SK-N-SH (cell line): ENCODE data around the gene PEBP1. TPM values are rescaled to one million over a fixed set of nuclear protein-coding genes. Genes with fewer than 3 reads are reported as not detected.
A peak's percentile ranks its signal among the peaks of the same experiment; 100 is the strongest.

Experiments
- CTCF ChIA-PET: fragments of 300-600, 350-600 bp; formaldehyde crosslinking; extraction: SDS; loops from one replicate; lab custom pipeline; 2021; lab: Yijun Ruan, JAX
- POLR2A ChIA-PET: fragments of 350-600 bp; sonication (Branson Sonifier 250); formaldehyde crosslinking; extraction: SDS; loops from one replicate; lab custom pipeline; 2020; ENCODE audit warnings: antibody characterized with exemption, inconsistent platforms; lab: Yijun Ruan, JAX
- DNase-seq: peaks from one replicate; pipeline ENCODE4 v3.0.0; 2012
- H2AFZ ChIP-seq: fragments of 200-600 bp; sonication (generic); 2 replicates; pipeline ENCODE4 v1.8.1; 2016; ENCODE audit warnings: antibody characterized with exemption, mild to moderate bottlenecking, low read depth
- H3F3A ChIP-seq: fragments of 200-600 bp; sonication (generic); replicated peaks from 2 replicates; pipeline ENCODE3; 2016; ENCODE audit warnings: antibody characterized with exemption, mild to moderate bottlenecking; ENCODE audit not compliant: insufficient read depth
- H3K27ac ChIP-seq, 2 experiments: fragments of 200-500 bp in 1 of 2; fragments of 200-600 bp in 1 of 2; sonication (Bioruptor generic) in 1 of 2; sonication (generic), shearing (Covaris generic) in 1 of 2; 2 replicates each; pipeline versions ENCODE4 v1.5.1 to v1.6.1; 2014 to 2016; ENCODE audit warnings: low read depth in 2 of 2, inconsistent platforms in 1 of 2, low read length in 1 of 2, mild to moderate bottlenecking in 1 of 2, mixed read lengths in 1 of 2
- H3K27me3 ChIP-seq: fragments of 200-600 bp; sonication (generic), shearing (Covaris generic); 2 replicates; pipeline ENCODE4 v1.6.1; 2016; ENCODE audit warnings: mixed run types; ENCODE audit not compliant: insufficient read depth
- H3K36me3 ChIP-seq, 2 experiments: fragments of 200-500 bp in 1 of 2; fragments of 200-600 bp in 1 of 2; sonication (Bioruptor generic) in 1 of 2; sonication (generic) in 1 of 2; replicated peaks in 1 of 2; 2 replicates each; pipeline versions ENCODE3 to v1.5.1; 2014 to 2016; ENCODE audit warnings: low read length in 1 of 2, mild to moderate bottlenecking in 1 of 2; ENCODE audit not compliant: insufficient read depth in 2 of 2, control insufficient read depth in 1 of 2
- H3K4me1 ChIP-seq, 2 experiments: fragments of 200-500 bp in 1 of 2; fragments of 200-600 bp in 1 of 2; sonication (Bioruptor generic) in 1 of 2; sonication (generic), shearing (Covaris generic) in 1 of 2; 2 replicates each; pipeline versions ENCODE4 v1.5.1 to v1.6.1; 2014 to 2016; ENCODE audit warnings: low read depth in 1 of 2, low read length in 1 of 2, mixed run types in 1 of 2; ENCODE audit not compliant: insufficient read depth in 2 of 2, control insufficient read depth in 1 of 2
- H3K4me2 ChIP-seq: fragments of 200-600 bp; sonication (generic), shearing (Covaris generic); 2 replicates; pipeline ENCODE4 v1.6.1; 2017; ENCODE audit warnings: mixed run types
- H3K4me3 ChIP-seq, 2 experiments: fragments of 200-500 bp in 1 of 2; fragments of 200-600 bp in 1 of 2; sonication (Bioruptor generic) in 1 of 2; sonication (generic), shearing (Covaris generic) in 1 of 2; 2 replicates each; pipeline versions ENCODE4 v1.5.1 to v1.8.1; 2014 to 2016; ENCODE audit warnings: low read depth in 2 of 2, inconsistent platforms in 1 of 2, low read length in 1 of 2, mild to moderate bottlenecking in 1 of 2, mixed read lengths in 1 of 2, moderate library complexity in 1 of 2
- H3K79me2 ChIP-seq: fragments of 200-600 bp; sonication (generic); 2 replicates; pipeline ENCODE4 v1.8.1; 2017; ENCODE audit warnings: mild to moderate bottlenecking; ENCODE audit not compliant: insufficient read depth
- H3K9ac ChIP-seq: fragments of 200-600 bp; sonication (generic); 2 replicates; pipeline ENCODE4 v1.6.1; 2017; ENCODE audit warnings: mixed run types
- H3K9me2 ChIP-seq: fragments of 200-600 bp; sonication (generic); 2 replicates; pipeline ENCODE4 v1.6.1; 2017; ENCODE audit warnings: mixed run types
- H3K9me3 ChIP-seq: fragments of 200-600 bp; sonication (generic); 2 replicates; pipeline ENCODE4 v1.6.1; 2017; ENCODE audit warnings: mixed run types, mild to moderate bottlenecking, moderate library complexity
- H4K20me1 ChIP-seq: fragments of 200-600 bp; sonication (generic); 2 replicates; pipeline ENCODE4 v1.6.1; 2017; ENCODE audit warnings: mild to moderate bottlenecking, mixed run types; ENCODE audit not compliant: insufficient read depth
- EP300 ChIP-seq, 2 experiments: IDR thresholded peaks; 2 replicates each; pipeline versions ENCODE4 v1.4.0 to v1.6.1; 2012; ENCODE audit warnings: borderline replicate concordance in 1 of 2, low read depth in 1 of 2, low read length in 1 of 2
- GABPA ChIP-seq: IDR thresholded peaks from 2 replicates; pipeline ENCODE4 v1.4.0; 2012; ENCODE audit warnings: low read depth, mild to moderate bottlenecking
- POLR2AphosphoS5 ChIP-seq: IDR thresholded peaks from 2 replicates; pipeline ENCODE4 v1.6.1; 2012; ENCODE audit warnings: low read depth, low read length
- RAD21 ChIP-seq: IDR thresholded peaks from 2 replicates; pipeline ENCODE4 v1.6.1; 2012; ENCODE audit warnings: mild to moderate bottlenecking, low read length
- SIN3A ChIP-seq: IDR thresholded peaks from 2 replicates; pipeline ENCODE4 v1.6.1; 2012; ENCODE audit warnings: low read depth, mild to moderate bottlenecking, low read length, moderate library complexity, borderline replicate concordance
- SMC3 ChIP-seq: IDR thresholded peaks from 2 replicates; pipeline ENCODE4 v1.6.1; 2012; ENCODE audit warnings: low read depth, low read length, improper control_type of control experiment
- TAF1 ChIP-seq: IDR thresholded peaks from 2 replicates; pipeline ENCODE4 v1.6.1; 2012; ENCODE audit warnings: low read depth, mild to moderate bottlenecking, low read length, moderate library complexity, borderline replicate concordance
- WGBS: methylation state at CpG from one replicate; pipeline ENCODE4 v1.1.6; 2017; ENCODE audit warnings: low lambda C conversion rate; 5-methylcytosine and 5-hydroxymethylcytosine counted together
- polyA plus RNA-seq, 3 experiments: library from polyadenylated mRNA; depleted of rRNA; stranded (reverse); fragments of >200 nt; gene quantifications; 2 replicates each; pipeline ENCODE4 v1.2.3, GENCODE V29; 2012
- TF ChIP-seq, protein P1 (sequence below): fragments of 200-600 bp; sonication (generic); IDR thresholded peaks from 2 replicates; pipeline ENCODE4 v1.6.1; 2017; ENCODE audit warnings: antibody characterized with exemption, mild to moderate bottlenecking, moderate library complexity
- TF ChIP-seq, protein P2 (sequence below): fragments of 150-350 bp; IDR thresholded peaks from 2 replicates; pipeline ENCODE4 v1.6.1; 2016; ENCODE audit warnings: mild to moderate bottlenecking, low read depth, low read length
- TF ChIP-seq, protein P3 (sequence below): IDR thresholded peaks from 2 replicates; pipeline ENCODE4 v1.6.1; 2012; ENCODE audit warnings: mild to moderate bottlenecking, low read depth, low read length, moderate library complexity
- TF ChIP-seq, protein P4 (sequence below): IDR thresholded peaks from 2 replicates; pipeline ENCODE4 v1.4.0; 2012; ENCODE audit warnings: low read depth
- TF ChIP-seq, protein P5 (sequence below): IDR thresholded peaks from 2 replicates; pipeline ENCODE4 v1.4.0; 2012; ENCODE audit warnings: low read depth, borderline replicate concordance

Gene PEBP1
- polyA plus RNA-seq, 1 of the 3 experiments (the other 2 are of a cell fraction): 219 TPM

DNA sequence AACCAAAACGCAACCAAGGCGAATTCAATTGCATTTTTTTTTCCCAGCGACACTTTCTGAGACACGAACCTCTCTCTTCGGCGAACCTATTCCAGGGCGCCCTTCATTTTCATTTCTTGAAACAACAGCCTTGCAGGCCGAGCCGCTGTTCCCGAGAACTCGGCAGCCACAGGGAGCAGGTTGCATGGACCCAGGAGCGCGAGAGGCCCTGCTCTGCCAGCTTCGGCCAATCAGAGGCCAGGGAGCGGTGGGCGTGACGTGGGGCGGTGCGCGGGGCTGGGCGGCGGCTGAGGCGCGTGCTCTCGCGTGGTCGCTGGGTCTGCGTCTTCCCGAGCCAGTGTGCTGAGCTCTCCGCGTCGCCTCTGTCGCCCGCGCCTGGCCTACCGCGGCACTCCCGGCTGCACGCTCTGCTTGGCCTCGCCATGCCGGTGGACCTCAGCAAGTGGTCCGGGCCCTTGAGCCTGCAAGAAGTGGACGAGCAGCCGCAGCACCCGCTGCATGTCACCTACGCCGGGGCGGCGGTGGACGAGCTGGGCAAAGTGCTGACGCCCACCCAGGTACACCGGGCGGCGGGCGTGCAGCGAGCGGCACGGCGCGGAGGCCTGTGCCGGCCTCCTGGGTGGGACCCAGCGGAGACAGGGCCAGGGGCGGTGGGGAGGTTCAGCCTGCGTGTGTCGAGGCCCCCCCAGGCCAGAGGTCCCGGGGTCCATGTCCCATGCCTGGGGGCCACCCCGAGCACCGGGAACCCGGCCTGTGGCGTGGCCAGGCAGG is at the start of gene PEBP1 (continued):
- TF ChIP-seq, protein P1, sequence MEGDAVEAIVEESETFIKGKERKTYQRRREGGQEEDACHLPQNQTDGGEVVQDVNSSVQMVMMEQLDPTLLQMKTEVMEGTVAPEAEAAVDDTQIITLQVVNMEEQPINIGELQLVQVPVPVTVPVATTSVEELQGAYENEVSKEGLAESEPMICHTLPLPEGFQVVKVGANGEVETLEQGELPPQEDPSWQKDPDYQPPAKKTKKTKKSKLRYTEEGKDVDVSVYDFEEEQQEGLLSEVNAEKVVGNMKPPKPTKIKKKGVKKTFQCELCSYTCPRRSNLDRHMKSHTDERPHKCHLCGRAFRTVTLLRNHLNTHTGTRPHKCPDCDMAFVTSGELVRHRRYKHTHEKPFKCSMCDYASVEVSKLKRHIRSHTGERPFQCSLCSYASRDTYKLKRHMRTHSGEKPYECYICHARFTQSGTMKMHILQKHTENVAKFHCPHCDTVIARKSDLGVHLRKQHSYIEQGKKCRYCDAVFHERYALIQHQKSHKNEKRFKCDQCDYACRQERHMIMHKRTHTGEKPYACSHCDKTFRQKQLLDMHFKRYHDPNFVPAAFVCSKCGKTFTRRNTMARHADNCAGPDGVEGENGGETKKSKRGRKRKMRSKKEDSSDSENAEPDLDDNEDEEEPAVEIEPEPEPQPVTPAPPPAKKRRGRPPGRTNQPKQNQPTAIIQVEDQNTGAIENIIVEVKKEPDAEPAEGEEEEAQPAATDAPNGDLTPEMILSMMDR: no peak
- TF ChIP-seq, protein P2, sequence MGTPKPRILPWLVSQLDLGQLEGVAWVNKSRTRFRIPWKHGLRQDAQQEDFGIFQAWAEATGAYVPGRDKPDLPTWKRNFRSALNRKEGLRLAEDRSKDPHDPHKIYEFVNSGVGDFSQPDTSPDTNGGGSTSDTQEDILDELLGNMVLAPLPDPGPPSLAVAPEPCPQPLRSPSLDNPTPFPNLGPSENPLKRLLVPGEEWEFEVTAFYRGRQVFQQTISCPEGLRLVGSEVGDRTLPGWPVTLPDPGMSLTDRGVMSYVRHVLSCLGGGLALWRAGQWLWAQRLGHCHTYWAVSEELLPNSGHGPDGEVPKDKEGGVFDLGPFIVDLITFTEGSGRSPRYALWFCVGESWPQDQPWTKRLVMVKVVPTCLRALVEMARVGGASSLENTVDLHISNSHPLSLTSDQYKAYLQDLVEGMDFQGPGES: no peak
- TF ChIP-seq, protein P3, sequence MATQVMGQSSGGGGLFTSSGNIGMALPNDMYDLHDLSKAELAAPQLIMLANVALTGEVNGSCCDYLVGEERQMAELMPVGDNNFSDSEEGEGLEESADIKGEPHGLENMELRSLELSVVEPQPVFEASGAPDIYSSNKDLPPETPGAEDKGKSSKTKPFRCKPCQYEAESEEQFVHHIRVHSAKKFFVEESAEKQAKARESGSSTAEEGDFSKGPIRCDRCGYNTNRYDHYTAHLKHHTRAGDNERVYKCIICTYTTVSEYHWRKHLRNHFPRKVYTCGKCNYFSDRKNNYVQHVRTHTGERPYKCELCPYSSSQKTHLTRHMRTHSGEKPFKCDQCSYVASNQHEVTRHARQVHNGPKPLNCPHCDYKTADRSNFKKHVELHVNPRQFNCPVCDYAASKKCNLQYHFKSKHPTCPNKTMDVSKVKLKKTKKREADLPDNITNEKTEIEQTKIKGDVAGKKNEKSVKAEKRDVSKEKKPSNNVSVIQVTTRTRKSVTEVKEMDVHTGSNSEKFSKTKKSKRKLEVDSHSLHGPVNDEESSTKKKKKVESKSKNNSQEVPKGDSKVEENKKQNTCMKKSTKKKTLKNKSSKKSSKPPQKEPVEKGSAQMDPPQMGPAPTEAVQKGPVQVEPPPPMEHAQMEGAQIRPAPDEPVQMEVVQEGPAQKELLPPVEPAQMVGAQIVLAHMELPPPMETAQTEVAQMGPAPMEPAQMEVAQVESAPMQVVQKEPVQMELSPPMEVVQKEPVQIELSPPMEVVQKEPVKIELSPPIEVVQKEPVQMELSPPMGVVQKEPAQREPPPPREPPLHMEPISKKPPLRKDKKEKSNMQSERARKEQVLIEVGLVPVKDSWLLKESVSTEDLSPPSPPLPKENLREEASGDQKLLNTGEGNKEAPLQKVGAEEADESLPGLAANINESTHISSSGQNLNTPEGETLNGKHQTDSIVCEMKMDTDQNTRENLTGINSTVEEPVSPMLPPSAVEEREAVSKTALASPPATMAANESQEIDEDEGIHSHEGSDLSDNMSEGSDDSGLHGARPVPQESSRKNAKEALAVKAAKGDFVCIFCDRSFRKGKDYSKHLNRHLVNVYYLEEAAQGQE: no peak
- TF ChIP-seq SIN3A (peak; percentile 84; the same call in 1 of the 2 replicates), TAF1 (peak; percentile 83), POLR2AphosphoS5 (peak; percentile 82)
- TF ChIP-seq, all 33 proteins: peak for 12

DNA sequence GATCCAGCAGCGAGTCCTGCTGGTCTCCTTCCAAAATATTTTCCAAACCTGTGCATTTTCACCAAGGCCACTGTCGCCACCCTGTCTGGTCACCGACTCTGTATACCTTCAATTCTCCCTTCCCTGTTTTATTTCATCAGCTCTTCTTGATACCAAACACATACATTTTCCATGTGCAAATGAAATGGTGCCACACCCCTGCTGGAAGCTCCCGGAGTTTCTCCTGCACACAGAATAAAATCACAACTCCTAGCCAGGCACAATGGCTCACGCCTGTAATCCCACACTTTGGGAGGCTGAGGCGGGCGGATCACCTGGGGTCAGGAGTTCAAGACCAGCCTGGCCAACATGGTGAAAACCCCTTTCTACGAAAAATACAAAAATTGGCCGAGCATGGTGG is 46.1 kb upstream of the PEBP1 start:
- no peaks in the 10 kb centered on the region for H3K9me2 ChIP-seq
- no peak overlapping the region for H3K27ac ChIP-seq
- H3K9me3 ChIP-seq: no peaks in the 10 kb centered on the region
- H3K9ac ChIP-seq: no peak overlapping the region
- H3K36me3 ChIP-seq: peaks cover 0 to 4% of the 10 kb centered on the region in 2 experiments
- DNase-seq: no peak
- H3K4me1 ChIP-seq: no peaks in the 10 kb centered on the region
- H3K79me2 ChIP-seq: no peaks in the 10 kb centered on the region
- POLR2A ChIA-PET: no interaction called here
- H3F3A ChIP-seq: no peaks in the 10 kb centered on the region
- no peak overlapping the region for H3K4me3 ChIP-seq
- CTCF ChIA-PET: no interaction called here
- H4K20me1 ChIP-seq: no peaks in the 10 kb centered on the region
- no peaks in the 10 kb centered on the region for H3K27me3 ChIP-seq
- H3K4me2 ChIP-seq: no peak overlapping the region
- TF ChIP-seq RAD21: no peak
- TF ChIP-seq, protein P4, sequence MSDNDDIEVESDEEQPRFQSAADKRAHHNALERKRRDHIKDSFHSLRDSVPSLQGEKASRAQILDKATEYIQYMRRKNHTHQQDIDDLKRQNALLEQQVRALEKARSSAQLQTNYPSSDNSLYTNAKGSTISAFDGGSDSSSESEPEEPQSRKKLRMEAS: no peak
- TF ChIP-seq, protein P5, sequence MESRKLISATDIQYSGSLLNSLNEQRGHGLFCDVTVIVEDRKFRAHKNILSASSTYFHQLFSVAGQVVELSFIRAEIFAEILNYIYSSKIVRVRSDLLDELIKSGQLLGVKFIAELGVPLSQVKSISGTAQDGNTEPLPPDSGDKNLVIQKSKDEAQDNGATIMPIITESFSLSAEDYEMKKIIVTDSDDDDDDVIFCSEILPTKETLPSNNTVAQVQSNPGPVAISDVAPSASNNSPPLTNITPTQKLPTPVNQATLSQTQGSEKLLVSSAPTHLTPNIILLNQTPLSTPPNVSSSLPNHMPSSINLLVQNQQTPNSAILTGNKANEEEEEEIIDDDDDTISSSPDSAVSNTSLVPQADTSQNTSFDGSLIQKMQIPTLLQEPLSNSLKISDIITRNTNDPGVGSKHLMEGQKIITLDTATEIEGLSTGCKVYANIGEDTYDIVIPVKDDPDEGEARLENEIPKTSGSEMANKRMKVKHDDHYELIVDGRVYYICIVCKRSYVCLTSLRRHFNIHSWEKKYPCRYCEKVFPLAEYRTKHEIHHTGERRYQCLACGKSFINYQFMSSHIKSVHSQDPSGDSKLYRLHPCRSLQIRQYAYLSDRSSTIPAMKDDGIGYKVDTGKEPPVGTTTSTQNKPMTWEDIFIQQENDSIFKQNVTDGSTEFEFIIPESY: no peak
- TF ChIP-seq TAF1: no peak
- TF ChIP-seq EP300 (IDR thresholded peaks at IDR 0.05; ENCODE audit: borderline replicate concordance in 1 of 2, low read depth in 1 of 2, low read length in 1 of 2): no peak
- TF ChIP-seq, protein P3: no peak
- no peak for TF ChIP-seq SMC3
- no peak for TF ChIP-seq GABPA
- H2AFZ ChIP-seq: no peak overlapping the region
- WGBS: 91% methylated on average over 9 of the region's 9 CpGs
